ENCODE measurements around the gene GABARAP. TPM values are rescaled to one million over a fixed set of nuclear protein-coding genes. Genes with fewer than 3 reads are reported as not detected.

The GABARAP gene
- total and polyA plus RNA-seq, 2 of the 13 experiments (the other 11 are each of a cell fraction or from before 2014, with no cell fraction given), result 161 to 310 TPM

GRCh38 chr17:7219812-7220592, 22.2 kb downstream of the GABARAP start, which contains the start of the genes ACADVL and DLG4:
TSS of gene ACADVL (plus strand) at chr17:7219938. CDS start at chr17:7219985, 47 bp downstream.
TSS of gene DLG4 (minus strand) at chr17:7219836.
- H3K27ac ChIP-seq (ENCODE audit: extremely low read length, insufficient read depth, low read length), result peak within 1 kb of the TSS; percentile 96
- POLR2A ChIA-PET, result interaction anchor here (0.8 to 6.8 kb wide), 23 partner anchors 10 to 184 kb away, joined by 3 to 140 read pairs (median 8); partner anchors contain the start of genes ASGR1, ASGR2, CTDNEP1 and DVL2
- intact Hi-C loops (cut with micrococcal nuclease; ENCODE audit: unreplicated experiment) (no loop called here), in situ Hi-C loops (cut with HindIII; ENCODE audit: extremely low pct_ligation_motif_present, low pct_unique_long_range_greater_than_20kb) (loop anchor here (5.0 kb wide), 1 partner anchor 43 kb away; the partner anchor contains the start of gene ASGR1)
- DNase-seq (ENCODE audit: low spot score), result peak; percentile 75
- peak; percentile 77 for FAIRE-seq
- peak; percentile 85 for ATAC-seq
- H3K27me3 ChIP-seq (ENCODE audit: control insufficient read depth in 1 of 2, insufficient read depth in 2 of 2, low read length in 2 of 2), result peaks cover 0 to 4% of the 10 kb centered on the region in 2 experiments; a peak in 2 of 5 replicates
- H3K4me2 ChIP-seq (ENCODE audit: low read depth, low read length), result peak within 1 kb of the TSS; percentile 99
- H3K36me3 ChIP-seq (replicated peaks in 1 of 2; ENCODE audit: control insufficient read depth in 1 of 2, insufficient read depth in 2 of 2, low read length in 2 of 2), result peaks cover 8 to 39% of the 10 kb centered on the region in 2 experiments; a peak in 4 of 5 replicates
- BruUV-seq (replicated peaks), result TSS peak; percentile 56
- no peaks in the 10 kb centered on the region for H3K9me3 ChIP-seq (ENCODE audit: low read length)
- peak within 1 kb of the TSS; percentile 90 for H3K9ac ChIP-seq (ENCODE audit: insufficient read depth, low read depth, low read length)
- H2AFZ ChIP-seq (ENCODE audit: low read length), result peak within 1 kb of the TSS; percentile 68
- CTCF ChIA-PET (ENCODE audit: low intra/inter-chr PET ratio, low total read pairs), result interaction anchor here (0.6 kb wide), 1 partner anchor 76 kb away, joined by 4 read pairs; no protein-coding TSS in a partner anchor
- H4K20me1 ChIP-seq (ENCODE audit: insufficient read depth, low read length), result peaks cover 10% of the 10 kb centered on the region; the same call in 1 of the 2 replicates
- peaks cover 62% of the 10 kb centered on the region for H3K4me1 ChIP-seq (ENCODE audit: insufficient read depth, low read length)
- peak within 1 kb of the TSS; percentile 73 to 93 (median 90) for H3K4me3 ChIP-seq (replicated peaks in 1 of 3; ENCODE audit: insufficient read depth in 1 of 3, low read depth in 2 of 3, low read length in 3 of 3)
- peaks cover 14% of the 10 kb centered on the region for H3K79me2 ChIP-seq (ENCODE audit: insufficient read depth, low read length)
- no CpG with 5 or more reads among the region's 63 CpGs for WGBS (ENCODE audit: low lambda C conversion rate)
- TF ChIP-seq CREM (IDR thresholded peaks at IDR 0.05), result peak; percentile 75
- TF ChIP-seq CREM (CRISPR knock-in tag; IDR thresholded peaks at IDR 0.05), result no peak
- peak; percentile 86; the same call in 1 of the 2 replicates for TF ChIP-seq ZNF225 (CRISPR knock-in tag; IDR thresholded peaks at IDR 0.05)
- peak; percentile 72 for TF ChIP-seq YY1 (IDR thresholded peaks at IDR 0.05; ENCODE audit: insufficient read depth, insufficient replicate concordance, low read depth, low read length)
- TF ChIP-seq ZNF263 (CRISPR knock-in tag; IDR thresholded peaks at IDR 0.05), result peak; percentile 41
- TF ChIP-seq ZBTB38 (CRISPR knock-in tag; IDR thresholded peaks at IDR 0.05), result 0 out of 2 replicates have a peak, but pooled peaks have one; percentile 52
- peak; percentile 90 for TF ChIP-seq HCFC1 (IDR thresholded peaks at IDR 0.05; ENCODE audit: low read depth, low read length)
- no peak for TF ChIP-seq IRF1 (CRISPR knock-in tag; IDR thresholded peaks at IDR 0.05; ENCODE audit: low read depth)
- peak; percentile 26; the same call in 1 of the 2 replicates for TF ChIP-seq SOX13 (IDR thresholded peaks at IDR 0.05)
- peak in 1 of 2 experiments; percentile 5; a peak in 1 of 4 replicates for TF ChIP-seq SOX13 (CRISPR knock-in tag; conservative IDR thresholded peaks at IDR 0.05 in 1 of 2, IDR thresholded peaks at IDR 0.05 in 1 of 2)
- peak; percentile 94 for TF ChIP-seq RBFOX2 (IDR thresholded peaks at IDR 0.05; ENCODE audit: low read depth, low read length)
- no peak for TF ChIP-seq GPBP1L1 (CRISPR knock-in tag; IDR thresholded peaks at IDR 0.05)
- TF ChIP-seq ATF3 (CRISPR knock-in tag; IDR thresholded peaks at IDR 0.05), result peak; percentile 79
- TF ChIP-seq NR2F6 (IDR thresholded peaks at IDR 0.05), result 0 out of 2 replicates have a peak, but pooled peaks have one; percentile 27
- peak; percentile 56; the same call in 1 of the 2 replicates for TF ChIP-seq NR2F6 (CRISPR knock-in tag; IDR thresholded peaks at IDR 0.05)
- TF ChIP-seq KDM6A (CRISPR knock-in tag; IDR thresholded peaks at IDR 0.05; ENCODE audit: low read depth), result 0 out of 2 replicates have a peak, but pooled peaks have one; percentile 36
- peak; percentile 70 for TF ChIP-seq HNRNPLL (IDR thresholded peaks at IDR 0.05; ENCODE audit: low read depth, low read length, poor library complexity, severe bottlenecking)
- 0 out of 2 replicates have a peak, but pooled peaks have one; percentile 46 for TF ChIP-seq ZNF546 (CRISPR knock-in tag; conservative IDR thresholded peaks at IDR 0.05)
- no peak for TF ChIP-seq ZNF296 (CRISPR knock-in tag; conservative IDR thresholded peaks at IDR 0.05)
- peak; percentile 46 for TF ChIP-seq BRF2 (CRISPR knock-in tag; IDR thresholded peaks at IDR 0.05)
- TF ChIP-seq REPIN1 (CRISPR knock-in tag; IDR thresholded peaks at IDR 0.05; ENCODE audit: borderline replicate concordance, low read depth), result 0 out of 2 replicates have a peak, but pooled peaks have one; percentile 16
